Left ventricle myocardium superior (tissue), 1 donor: ENCODE measurements around the gene CLCN4. TPM values are rescaled to one million over a fixed set of nuclear protein-coding genes. Genes with fewer than 3 reads are reported as not detected.

Experiments used
- ATAC-seq: fragments of 200-7000 bp; cut with Tn5 transposase; one replicate; pipeline ENCODE4 v1.9.1; 2020; ENCODE audit warnings: mild to moderate bottlenecking, moderate library complexity
- DNase-seq: peaks from one replicate; pipeline ENCODE4 v3.0.0-alpha.2; 2020
- intact Hi-C: fragments of 100-400 bp; cut with micrococcal nuclease; formaldehyde crosslinking; loops from one replicate; pipeline ENCODE4 v1.11.0; 2022
- total RNA-seq: library from RNA; stranded (reverse); fragmentation: NEBNext Ultra II Directional; extraction: Animal tissue kit (Norgen Biotek cat#: 25700); gene quantifications from one replicate; pipeline ENCODE4 v1.2.1, GENCODE V29; 2021
- donor health status: DM: no; HTN: yes; CAD: no; lungs with severe emphysema.

CLCN4 gene
- total RNA-seq, 1 donor from 2014 or later: 30.0 TPM

GRCh38 chrX:10126044-10126443 is 30.7 kb upstream of the CLCN4 start:
- intact Hi-C loops: no loop called here
- DNase-seq (no peak), ATAC-seq (no peak)

- ATAC-seq (no peak), DNase-seq (no peak)
- intact Hi-C loops: no loop called here
Observed at GRCh38 chrX:10126834-10127233, 29.9 kb upstream of the CLCN4 start.

- ATAC-seq (no peak), DNase-seq (no peak)
- intact Hi-C loops: no loop called here
Observed at GRCh38 chrX:10128386-10128785, 28.4 kb upstream of the CLCN4 start.

GRCh38 chrX:10129229-10129628 is 27.5 kb upstream of the CLCN4 start:
- intact Hi-C loops: no loop called here
- ATAC-seq (no peak), DNase-seq (no peak)

GRCh38 chrX:10130354-10130753 is 26.4 kb upstream of the CLCN4 start:
- intact Hi-C loops: no loop called here
- DNase-seq: no peak
- ATAC-seq: no peak

GRCh38 chrX:10133980-10134676 is 22.6 kb upstream of the CLCN4 start:
- ATAC-seq (no peak), DNase-seq (no peak)
- intact Hi-C loops: no loop called here

GRCh38 chrX:10134921-10135320 is 21.9 kb upstream of the CLCN4 start:
- intact Hi-C loops: no loop called here
- no peak for DNase-seq
- no peak for ATAC-seq

GRCh38 chrX:10135561-10136399 is 21.0 kb upstream of the CLCN4 start:
- no peak for DNase-seq
- ATAC-seq: no peak
- intact Hi-C loops: no loop called here

- ATAC-seq (no peak), DNase-seq (no peak)
- intact Hi-C loops: no loop called here
Observed at GRCh38 chrX:10138726-10139125, 18.0 kb upstream of the CLCN4 start.

GRCh38 chrX:10140264-10140663 is 16.5 kb upstream of the CLCN4 start:
- no peak for ATAC-seq
- DNase-seq: no peak
- intact Hi-C loops: no loop called here

GRCh38 chrX:10142041-10142599 is 14.7 kb upstream of the CLCN4 start:
- ATAC-seq (no peak), DNase-seq (no peak)
- intact Hi-C loops: no loop called here

GRCh38 chrX:10143071-10143983 is 13.4 kb upstream of the CLCN4 start:
- DNase-seq: no peak
- intact Hi-C loops: no loop called here
- ATAC-seq: peak; percentile 29

- ATAC-seq (no peak), DNase-seq (no peak)
- intact Hi-C loops: no loop called here
Observed at GRCh38 chrX:10146346-10146745, 10.4 kb upstream of the CLCN4 start.

GRCh38 chrX:10152086-10152485 is 4.7 kb upstream of the CLCN4 start:
- intact Hi-C loops: no loop called here
- no peak for ATAC-seq
- no peak for DNase-seq

GRCh38 chrX:10155137-10155536 is 1.6 kb upstream of the CLCN4 start:
- intact Hi-C loops: no loop called here

GRCh38 chrX:10157032-10157341 is 212 bp downstream of the CLCN4 start:
- DNase-seq (no peak), ATAC-seq (no peak)
- intact Hi-C loops: no loop called here

More at GRCh38 chrX:10155137-10155536, 1.6 kb upstream of the CLCN4 start:
- DNase-seq: no peak
- no peak for ATAC-seq

- intact Hi-C loops: no loop called here
- ATAC-seq (no peak), DNase-seq (no peak)
Observed at GRCh38 chrX:10157543-10157942, 768 bp downstream of the CLCN4 start.

GRCh38 chrX:10158279-10159144 is 1.7 kb downstream of the CLCN4 start:
- peak; percentile 21 for ATAC-seq
- DNase-seq: peak; percentile 57

GRCh38 chrX:10159145-10159468 is 2.3 kb downstream of the CLCN4 start:
- DNase-seq (no peak), ATAC-seq (no peak)
- intact Hi-C loops: no loop called here

More at GRCh38 chrX:10158279-10159144, 1.7 kb downstream of the CLCN4 start:
- intact Hi-C loops: no loop called here
